ENCODE data around the gene ASPM.
"Not testable (repeated sequence)": the region's sequence is repeated elsewhere in the genome, so short reads cannot be mapped to it uniquely, and the experiment has no call there.

Gene ASPM

GRCh38 chr1:197143276-197143675 is 3.2 kb downstream of the ASPM start:
- peak; percentile 37 to 73 for DNase-seq

GRCh38 chr1:197141575-197141974 is 4.9 kb downstream of the ASPM start:
- no peak for DNase-seq

- no peak for DNase-seq
Observed at GRCh38 chr1:197140121-197140520, 6.3 kb downstream of the ASPM start.

GRCh38 chr1:197139169-197139568 is 7.3 kb downstream of the ASPM start:
- DNase-seq = no peak

- no peak for DNase-seq
Observed at GRCh38 chr1:197137322-197137721, 9.1 kb downstream of the ASPM start.

GRCh38 chr1:197130677-197131304 is 15.7 kb downstream of the ASPM start:
- DNase-seq = no peak

- no peak for DNase-seq
Observed at GRCh38 chr1:197129698-197130097, 16.8 kb downstream of the ASPM start.

GRCh38 chr1:197127246-197127912 is 19.1 kb downstream of the ASPM start:
- DNase-seq = no peak

GRCh38 chr1:197126691-197127090 is 19.8 kb downstream of the ASPM start:
- no peak for DNase-seq

- no peak for DNase-seq
Observed at GRCh38 chr1:197124376-197124775, 22.1 kb downstream of the ASPM start.

- DNase-seq = no peak
Observed at GRCh38 chr1:197116156-197116555, 30.3 kb downstream of the ASPM start.

- DNase-seq = no peak
Observed at GRCh38 chr1:197106869-197107268, 39.6 kb downstream of the ASPM start.

GRCh38 chr1:197103300-197103699 is 43.2 kb downstream of the ASPM start:
- no peak for DNase-seq

- no peak for DNase-seq
Observed at GRCh38 chr1:197101978-197102377, 44.5 kb downstream of the ASPM start.

- DNase-seq = no peak
Observed at GRCh38 chr1:197100677-197101076, 45.8 kb downstream of the ASPM start.

- DNase-seq = no peak
Observed at GRCh38 chr1:197099444-197099843, 47.0 kb downstream of the ASPM start.

- not testable (repeated sequence) for DNase-seq
Observed at GRCh38 chr1:197096971-197097370, 49.5 kb downstream of the ASPM start.

GRCh38 chr1:197096137-197096536 is 50.3 kb downstream of the ASPM start:
- DNase-seq = no peak

GRCh38 chr1:197093226-197093885 is 53.1 kb downstream of the ASPM start:
- no peak for DNase-seq

- no peak for DNase-seq
Observed at GRCh38 chr1:197092491-197093023, 53.9 kb downstream of the ASPM start.

GRCh38 chr1:197083474-197083873 is 63.0 kb downstream of the ASPM start:
- DNase-seq = no peak

GRCh38 chr1:197081117-197081753 is 65.2 kb downstream of the ASPM start:
- DNase-seq = no peak

GRCh38 chr1:197080323-197080722 is 66.1 kb downstream of the ASPM start:
- no peak for DNase-seq
